Measurements from ENCODE around the gene GRB2. TPM values are rescaled to one million over a fixed set of nuclear protein-coding genes. Genes with fewer than 3 reads are reported as not detected.

GRB2 gene
- total RNA-seq, 2 donors from 2014 or later = 85.5 to 86.6 TPM

GRCh38 chr17:75396796-75397195, 8.7 kb downstream of the GRB2 start:
- no peak overlapping the region for H3K9ac ChIP-seq (ENCODE audit: extremely low read depth, low read length, poor library complexity, severe bottlenecking)
- no peak overlapping the region for H3K27ac ChIP-seq (ENCODE audit: low read depth, low read length)
- no peaks in the 10 kb centered on the region for H3K9me3 ChIP-seq (ENCODE audit: control insufficient read depth, low read length)
- TF ChIP-seq, protein P1, sequence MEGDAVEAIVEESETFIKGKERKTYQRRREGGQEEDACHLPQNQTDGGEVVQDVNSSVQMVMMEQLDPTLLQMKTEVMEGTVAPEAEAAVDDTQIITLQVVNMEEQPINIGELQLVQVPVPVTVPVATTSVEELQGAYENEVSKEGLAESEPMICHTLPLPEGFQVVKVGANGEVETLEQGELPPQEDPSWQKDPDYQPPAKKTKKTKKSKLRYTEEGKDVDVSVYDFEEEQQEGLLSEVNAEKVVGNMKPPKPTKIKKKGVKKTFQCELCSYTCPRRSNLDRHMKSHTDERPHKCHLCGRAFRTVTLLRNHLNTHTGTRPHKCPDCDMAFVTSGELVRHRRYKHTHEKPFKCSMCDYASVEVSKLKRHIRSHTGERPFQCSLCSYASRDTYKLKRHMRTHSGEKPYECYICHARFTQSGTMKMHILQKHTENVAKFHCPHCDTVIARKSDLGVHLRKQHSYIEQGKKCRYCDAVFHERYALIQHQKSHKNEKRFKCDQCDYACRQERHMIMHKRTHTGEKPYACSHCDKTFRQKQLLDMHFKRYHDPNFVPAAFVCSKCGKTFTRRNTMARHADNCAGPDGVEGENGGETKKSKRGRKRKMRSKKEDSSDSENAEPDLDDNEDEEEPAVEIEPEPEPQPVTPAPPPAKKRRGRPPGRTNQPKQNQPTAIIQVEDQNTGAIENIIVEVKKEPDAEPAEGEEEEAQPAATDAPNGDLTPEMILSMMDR (conservative IDR thresholded peaks at IDR 0.05) = no peak
- peak overlapping the region; percentile 23 for H3K27ac Mint-ChIP-seq
- H3K4me3 Mint-ChIP-seq = no peak overlapping the region
- no peak for DNase-seq
- 77 to 86% methylated on average over 2 of the region's 2 CpGs for WGBS, 2 experiments (ENCODE audit: insufficient coverage in 1 of 2, insufficient read length in 1 of 2)
- peaks cover 6% of the 10 kb centered on the region for H3K4me1 ChIP-seq (ENCODE audit: control insufficient read depth, insufficient read depth, low read length)
- no peak overlapping the region for H3K4me3 ChIP-seq (ENCODE audit: low read length)
- peaks cover 13% of the 10 kb centered on the region for H3K36me3 Mint-ChIP-seq (ENCODE audit: low read depth)
- no peaks in the 10 kb centered on the region for H3K9me3 Mint-ChIP-seq
- H3K36me3 ChIP-seq (ENCODE audit: control insufficient read depth, insufficient read depth, low read length) = peaks cover 9% of the 10 kb centered on the region
- H3K27me3 Mint-ChIP-seq (ENCODE audit: insufficient read depth) = no peaks in the 10 kb centered on the region
- peaks cover 42% of the 10 kb centered on the region for H3K4me1 Mint-ChIP-seq
- no peaks in the 10 kb centered on the region for H3K27me3 ChIP-seq (ENCODE audit: control insufficient read depth, insufficient read depth, low read length, poor library complexity, severe bottlenecking)

DNA sequence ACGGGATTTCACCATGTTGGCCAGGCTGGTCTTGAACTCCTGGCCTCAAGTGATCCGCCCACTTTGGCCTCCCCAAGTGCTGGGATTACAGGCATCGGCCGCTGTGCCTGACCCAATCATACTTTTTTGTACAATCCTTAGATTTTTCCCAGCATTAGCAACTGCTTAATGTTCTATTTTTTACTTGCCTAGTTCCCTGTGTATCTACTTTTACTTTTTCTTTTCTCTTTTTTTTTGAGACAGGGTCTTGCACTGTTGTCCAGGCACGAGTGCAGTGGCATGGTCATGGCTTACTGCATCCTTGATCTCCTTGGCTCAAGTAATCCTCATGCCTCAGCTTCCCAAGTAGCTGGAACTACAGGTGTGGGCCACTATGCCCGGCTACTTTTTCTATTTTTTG, 9.5 kb downstream of the GRB2 start:
- Mint-ChIP-seq H3K4me1 (peaks cover 45% of the 10 kb centered on the region), H3K36me3 (ENCODE audit: low read depth) (peaks cover 12% of the 10 kb centered on the region), H3K9me3 (no peaks in the 10 kb centered on the region), H3K27ac (peak overlapping the region; percentile 35), H3K27me3 (ENCODE audit: insufficient read depth) (no peaks in the 10 kb centered on the region), H3K4me3 (no peak overlapping the region)
- 93 to 95% methylated on average over 5 to 6 of the region's 6 CpGs for WGBS, 2 experiments (ENCODE audit: insufficient coverage in 1 of 2, insufficient read length in 1 of 2)
- TF ChIP-seq, protein P1 (conservative IDR thresholded peaks at IDR 0.05) = no peak
- Histone ChIP-seq H3K9me3 (ENCODE audit: control insufficient read depth, low read length) (no peaks in the 10 kb centered on the region), H3K27ac (ENCODE audit: low read depth, low read length) (no peak overlapping the region), H3K9ac (ENCODE audit: extremely low read depth, low read length, poor library complexity, severe bottlenecking) (no peak overlapping the region), H3K36me3 (ENCODE audit: control insufficient read depth, insufficient read depth, low read length) (peaks cover 14% of the 10 kb centered on the region), H3K4me1 (ENCODE audit: control insufficient read depth, insufficient read depth, low read length) (peaks cover 6% of the 10 kb centered on the region), H3K4me3 (ENCODE audit: low read length) (no peak overlapping the region), H3K27me3 (ENCODE audit: control insufficient read depth, insufficient read depth, low read length, poor library complexity, severe bottlenecking) (no peaks in the 10 kb centered on the region)
- peak; percentile 35 for DNase-seq

DNA sequence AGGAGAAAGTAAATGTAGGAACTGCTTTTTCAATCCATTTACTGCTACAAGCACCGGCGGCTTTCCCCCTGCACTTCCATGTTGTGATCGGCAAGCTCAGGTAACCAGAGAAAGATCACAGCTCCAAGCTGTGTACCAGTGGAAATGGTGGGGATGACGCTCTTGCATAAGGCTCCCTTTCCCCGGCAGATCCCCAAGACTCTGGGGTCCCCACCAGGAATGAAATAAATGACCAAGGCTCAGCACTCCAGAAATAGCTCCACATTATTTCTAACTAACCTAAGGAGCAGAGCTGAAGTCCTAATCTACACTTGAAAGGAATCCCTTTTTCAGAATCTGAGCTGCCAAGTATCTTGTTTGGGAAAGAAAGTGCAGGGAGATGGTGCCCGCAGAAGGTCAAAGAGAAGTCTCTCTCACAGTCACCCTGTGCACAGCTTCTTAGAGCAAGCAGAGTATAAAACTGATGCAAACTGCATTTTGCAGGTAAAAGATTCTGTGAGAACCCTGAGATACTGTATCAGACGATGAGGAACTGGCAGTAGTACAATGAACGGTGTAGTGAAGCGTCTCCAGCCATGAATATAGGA, 11.1 kb downstream of the GRB2 start:
- peak overlapping the region; percentile 94 for H3K4me3 ChIP-seq (ENCODE audit: low read length)
- H3K4me1 Mint-ChIP-seq = peaks cover 53% of the 10 kb centered on the region
- 4 to 8% methylated on average over 9 of the region's 9 CpGs for WGBS, 2 experiments (ENCODE audit: insufficient coverage in 1 of 2, insufficient read length in 1 of 2)
- DNase-seq = no peak
- no peaks in the 10 kb centered on the region for H3K9me3 Mint-ChIP-seq
- peaks cover 10% of the 10 kb centered on the region for H3K36me3 Mint-ChIP-seq (ENCODE audit: low read depth)
- no peaks in the 10 kb centered on the region for H3K27me3 Mint-ChIP-seq (ENCODE audit: insufficient read depth)
- H3K27ac ChIP-seq (ENCODE audit: low read depth, low read length) = peak overlapping the region; percentile 9
- peaks cover 6% of the 10 kb centered on the region for H3K4me1 ChIP-seq (ENCODE audit: control insufficient read depth, insufficient read depth, low read length)
- H3K4me3 Mint-ChIP-seq = peak overlapping the region; percentile 86
- no peaks in the 10 kb centered on the region for H3K9me3 ChIP-seq (ENCODE audit: control insufficient read depth, low read length)
- H3K27ac Mint-ChIP-seq = peak overlapping the region; percentile 92
- TF ChIP-seq, protein P1 (conservative IDR thresholded peaks at IDR 0.05) = no peak
- peaks cover 21% of the 10 kb centered on the region for H3K36me3 ChIP-seq (ENCODE audit: control insufficient read depth, insufficient read depth, low read length)
- H3K9ac ChIP-seq (ENCODE audit: extremely low read depth, low read length, poor library complexity, severe bottlenecking) = peak overlapping the region; percentile 55
- no peaks in the 10 kb centered on the region for H3K27me3 ChIP-seq (ENCODE audit: control insufficient read depth, insufficient read depth, low read length, poor library complexity, severe bottlenecking)

All from endodermal cell (in vitro differentiated cells).